ENCODE results near the gene TRIM21.
A peak's percentile ranks its signal among the peaks of the same experiment; 100 is the strongest.
"Not testable (repeated sequence)": the region's sequence is repeated elsewhere in the genome, so short reads cannot be mapped to it uniquely, and the experiment has no call there.

TRIM21 gene

GRCh38 chr11:4393209-4393857 lies at the start of gene TRIM21:
Gene TRIM21, minus strand, starts transcription at chr11:4393702. Its CDS starts 3,293 bp downstream, at chr11:4390409.
- peak; percentile 52 to 74 for DNase-seq

- no peak for DNase-seq
These were observed 48.0 kb upstream of the TRIM21 start for GRCh38 chr11:4441515-4441914.

- DNase-seq, result no peak
These were observed 42.9 kb upstream of the TRIM21 start for GRCh38 chr11:4436411-4436810.

GRCh38 chr11:4433856-4434255 lies 40.4 kb upstream of the TRIM21 start:
- no peak for DNase-seq

GRCh38 chr11:4430051-4430450 lies 36.5 kb upstream of the TRIM21 start:
- no peak for DNase-seq

GRCh38 chr11:4418403-4418802 lies 24.9 kb upstream of the TRIM21 start:
- DNase-seq, result no peak

- DNase-seq, result no peak
These were observed 23.3 kb upstream of the TRIM21 start for GRCh38 chr11:4416816-4417215.

- DNase-seq, result no peak
These were observed 22.8 kb upstream of the TRIM21 start for GRCh38 chr11:4416306-4416705.

- not testable (repeated sequence) for DNase-seq
These were observed 12.7 kb upstream of the TRIM21 start for GRCh38 chr11:4406206-4406605.

- no peak for DNase-seq
These were observed 339 bp upstream of the TRIM21 start for GRCh38 chr11:4393858-4394223.

- DNase-seq, result no peak
These were observed 5.3 kb downstream of the TRIM21 start for GRCh38 chr11:4388221-4388620.

GRCh38 chr11:4385978-4386740 lies 7.3 kb downstream of the TRIM21 start:
- no peak for DNase-seq

GRCh38 chr11:4381901-4382300 lies 11.6 kb downstream of the TRIM21 start:
- no peak for DNase-seq

- no peak for DNase-seq
These were observed 17.9 kb downstream of the TRIM21 start for GRCh38 chr11:4375431-4376140.

- no peak for DNase-seq
These were observed 23.3 kb downstream of the TRIM21 start for GRCh38 chr11:4370166-4370565.

GRCh38 chr11:4368286-4368685 lies 25.2 kb downstream of the TRIM21 start, which contains the start of gene OR52B4:
Gene OR52B4, minus strand, starts transcription at chr11:4368386. Its CDS starts 91 bp downstream, at chr11:4368295.
- no peak for DNase-seq

GRCh38 chr11:4348142-4348541 lies 45.4 kb downstream of the TRIM21 start:
- not testable (repeated sequence) for DNase-seq

- DNase-seq, result not testable (repeated sequence)
These were observed 48.1 kb downstream of the TRIM21 start for GRCh38 chr11:4345366-4345765.

Data from hippocampal formation (tissue), 2 donors.